Nephron (organoid): ENCODE data around the gene MYEF2.
A peak's percentile ranks its signal among the peaks of the same experiment; 100 is the strongest.

Experiments
- H3K27ac Mint-ChIP-seq, 3 experiments: 2 replicates each; pipeline ENCODE4 v1.8.0; 2020; ENCODE audit warnings: mixed read lengths in 3 of 3, mild to moderate bottlenecking in 2 of 3, moderate library complexity in 1 of 3
- H3K27me3 Mint-ChIP-seq: 2 replicates; pipeline ENCODE4 v1.8.0; 2021; ENCODE audit warnings: low read depth, mild to moderate bottlenecking, moderate library complexity, mixed read lengths
- H3K36me3 Mint-ChIP-seq: 2 replicates; pipeline ENCODE4 v1.8.0; 2020; ENCODE audit warnings: low read depth, mixed read lengths
- H3K4me1 Mint-ChIP-seq: 2 replicates; pipeline ENCODE4 v1.8.0; 2020; ENCODE audit warnings: mixed read lengths
- H3K4me3 Mint-ChIP-seq, 3 experiments: 2 replicates each; pipeline ENCODE4 v1.8.0; 2020; ENCODE audit warnings: mild to moderate bottlenecking in 3 of 3, mixed read lengths in 3 of 3, moderate library complexity in 2 of 3
- H3K9me3 Mint-ChIP-seq: 2 replicates; pipeline ENCODE4 v1.8.0; 2020; ENCODE audit warnings: mixed read lengths
- TF ChIP-seq, protein P1 (sequence below), 3 experiments: fragments of 200-600 bp; sonication (generic); IDR thresholded peaks; one replicate each; pipeline ENCODE4 v1.5.0; 2021; ENCODE audit warnings: antibody characterized with exemption in 3 of 3; ENCODE audit not compliant: unreplicated experiment in 3 of 3

Gene MYEF2

DNA sequence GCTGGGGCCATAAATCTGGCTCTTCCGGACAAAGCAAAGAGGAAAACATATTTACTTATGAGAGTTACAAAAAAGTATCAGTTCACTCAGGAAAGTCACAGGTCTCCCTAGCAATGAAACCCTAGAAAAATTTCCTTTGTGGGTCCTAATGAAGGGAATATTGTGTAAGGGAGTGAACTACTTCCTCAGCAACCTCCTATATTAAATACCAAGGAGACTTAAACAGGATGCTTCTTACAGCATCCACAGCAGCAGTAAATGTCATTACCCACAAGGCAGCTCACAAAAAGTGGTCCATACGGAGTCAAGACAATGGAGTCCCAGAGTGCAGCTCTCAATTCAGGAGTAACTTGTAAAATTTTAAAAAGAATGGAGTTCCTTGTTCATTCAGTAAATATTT lies 72.2 kb downstream of the MYEF2 start:
- H3K4me3 Mint-ChIP-seq, result no peak overlapping the region
- peaks cover 54% of the 10 kb centered on the region for H3K4me1 Mint-ChIP-seq
- H3K9me3 Mint-ChIP-seq, result no peaks in the 10 kb centered on the region
- no peak overlapping the region for H3K27ac Mint-ChIP-seq
- no peaks in the 10 kb centered on the region for H3K36me3 Mint-ChIP-seq
- no peaks in the 10 kb centered on the region for H3K27me3 Mint-ChIP-seq
- TF ChIP-seq, protein P1, sequence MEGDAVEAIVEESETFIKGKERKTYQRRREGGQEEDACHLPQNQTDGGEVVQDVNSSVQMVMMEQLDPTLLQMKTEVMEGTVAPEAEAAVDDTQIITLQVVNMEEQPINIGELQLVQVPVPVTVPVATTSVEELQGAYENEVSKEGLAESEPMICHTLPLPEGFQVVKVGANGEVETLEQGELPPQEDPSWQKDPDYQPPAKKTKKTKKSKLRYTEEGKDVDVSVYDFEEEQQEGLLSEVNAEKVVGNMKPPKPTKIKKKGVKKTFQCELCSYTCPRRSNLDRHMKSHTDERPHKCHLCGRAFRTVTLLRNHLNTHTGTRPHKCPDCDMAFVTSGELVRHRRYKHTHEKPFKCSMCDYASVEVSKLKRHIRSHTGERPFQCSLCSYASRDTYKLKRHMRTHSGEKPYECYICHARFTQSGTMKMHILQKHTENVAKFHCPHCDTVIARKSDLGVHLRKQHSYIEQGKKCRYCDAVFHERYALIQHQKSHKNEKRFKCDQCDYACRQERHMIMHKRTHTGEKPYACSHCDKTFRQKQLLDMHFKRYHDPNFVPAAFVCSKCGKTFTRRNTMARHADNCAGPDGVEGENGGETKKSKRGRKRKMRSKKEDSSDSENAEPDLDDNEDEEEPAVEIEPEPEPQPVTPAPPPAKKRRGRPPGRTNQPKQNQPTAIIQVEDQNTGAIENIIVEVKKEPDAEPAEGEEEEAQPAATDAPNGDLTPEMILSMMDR (IDR thresholded peaks at IDR 0.05; ENCODE audit: unreplicated experiment in 3 of 3), result no peak

DNA sequence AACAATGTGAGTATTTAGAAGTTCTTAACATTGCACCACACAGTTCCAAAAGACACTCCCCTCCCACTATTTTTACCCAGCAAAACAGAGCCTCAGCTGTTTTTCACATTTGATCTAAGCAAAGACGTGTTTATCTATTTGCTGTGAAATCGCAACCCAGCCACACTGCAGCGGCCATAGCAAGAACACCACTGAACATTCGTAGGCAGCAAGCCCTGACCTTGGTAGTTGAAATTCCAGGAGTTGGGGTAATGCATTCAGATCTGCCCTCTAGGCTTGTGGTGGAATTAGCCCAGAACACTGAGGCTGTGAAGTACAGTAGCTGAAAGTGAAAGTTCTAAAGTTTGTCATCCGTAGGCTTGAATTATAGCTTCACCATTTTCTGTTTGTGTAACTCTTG lies 74.4 kb downstream of the MYEF2 start:
- peak overlapping the region in 2 of 3 experiments; percentile 24 to 59 for H3K27ac Mint-ChIP-seq
- no peaks in the 10 kb centered on the region for H3K36me3 Mint-ChIP-seq
- no peaks in the 10 kb centered on the region for H3K27me3 Mint-ChIP-seq
- H3K4me3 Mint-ChIP-seq, result no peak overlapping the region
- H3K9me3 Mint-ChIP-seq, result no peaks in the 10 kb centered on the region
- H3K4me1 Mint-ChIP-seq, result peaks cover 47% of the 10 kb centered on the region
- TF ChIP-seq, protein P1 (IDR thresholded peaks at IDR 0.05; ENCODE audit: unreplicated experiment in 3 of 3), result no peak

DNA sequence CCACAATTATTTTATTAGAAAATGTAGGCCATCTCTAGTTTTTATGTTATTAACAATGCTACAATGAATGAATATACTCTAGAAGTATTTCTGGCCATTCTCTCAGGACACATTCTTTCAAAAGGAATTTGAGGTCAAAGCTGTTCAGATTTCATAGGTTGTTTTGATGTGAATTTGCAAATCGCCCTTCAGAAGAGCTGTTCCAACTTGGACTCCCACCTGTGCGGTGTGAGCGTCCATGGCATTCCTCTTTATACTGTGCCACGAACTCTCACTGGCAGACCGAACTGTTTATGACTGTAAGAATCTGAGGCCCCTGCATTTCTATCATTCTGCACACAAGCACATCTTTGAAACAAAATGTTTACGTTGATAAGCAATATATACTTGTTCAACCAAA lies 75.9 kb downstream of the MYEF2 start:
- Mint-ChIP-seq H3K9me3 (no peaks in the 10 kb centered on the region), H3K27ac (peak overlapping the region in 2 of 3 experiments; percentile 59), H3K27me3 (no peaks in the 10 kb centered on the region), H3K36me3 (no peaks in the 10 kb centered on the region), H3K4me1 (peaks cover 46% of the 10 kb centered on the region), H3K4me3 (no peak overlapping the region)
- TF ChIP-seq, protein P1 (IDR thresholded peaks at IDR 0.05; ENCODE audit: unreplicated experiment in 3 of 3), result no peak

DNA sequence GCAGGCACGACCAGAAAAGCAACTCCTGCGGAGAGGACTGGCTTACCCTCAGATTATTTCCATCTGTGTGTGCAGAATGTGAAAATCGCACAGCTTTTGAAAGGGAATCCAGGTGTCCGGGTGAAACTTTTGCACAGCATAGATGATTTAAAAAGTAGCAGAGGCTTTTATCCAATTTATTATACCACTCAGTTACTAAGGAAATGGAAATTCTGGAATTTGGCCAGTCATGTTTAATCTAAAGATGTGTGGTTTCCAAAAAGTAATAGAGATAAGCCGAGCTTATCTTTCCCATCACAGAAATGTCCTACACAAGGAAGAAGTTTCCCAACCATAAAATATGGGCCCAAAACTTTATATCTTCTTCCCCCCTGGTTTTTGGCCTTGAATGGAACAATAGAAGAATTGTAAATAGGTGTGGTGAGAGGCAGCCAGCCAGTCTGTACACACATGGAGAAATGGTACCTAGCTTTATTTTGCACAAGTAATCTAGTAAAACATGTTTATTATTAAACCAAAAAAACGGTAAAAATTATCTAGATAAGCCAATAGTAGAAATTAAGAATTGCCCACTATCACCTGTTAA lies 76.6 kb downstream of the MYEF2 start:
- no peaks in the 10 kb centered on the region for H3K9me3 Mint-ChIP-seq
- no peaks in the 10 kb centered on the region for H3K27me3 Mint-ChIP-seq
- H3K4me3 Mint-ChIP-seq, result no peak overlapping the region
- TF ChIP-seq, protein P1 (IDR thresholded peaks at IDR 0.05; ENCODE audit: unreplicated experiment in 3 of 3), result no peak
- peaks cover 39% of the 10 kb centered on the region for H3K4me1 Mint-ChIP-seq
- H3K36me3 Mint-ChIP-seq, result no peaks in the 10 kb centered on the region
- peak overlapping the region in 2 of 3 experiments; percentile 59 to 87 for H3K27ac Mint-ChIP-seq

DNA sequence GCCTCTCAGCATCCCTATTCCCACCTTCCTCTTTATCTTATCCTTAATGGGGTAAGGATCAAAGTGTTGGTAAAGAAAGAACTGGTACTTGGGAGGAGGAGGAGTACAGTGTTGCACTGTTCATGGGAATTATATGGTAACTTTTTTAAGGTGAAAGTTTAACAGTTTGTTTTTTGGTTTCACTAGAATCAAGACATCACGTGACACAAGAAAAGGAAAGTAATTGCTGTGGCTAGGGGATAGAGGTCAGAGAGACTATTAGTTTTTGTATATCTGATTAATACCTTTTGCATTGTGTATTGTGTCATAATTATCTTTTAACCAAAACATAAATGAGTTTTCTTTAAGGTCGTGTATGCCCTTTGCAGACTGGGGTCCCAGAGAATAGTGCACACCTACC lies 80.8 kb downstream of the MYEF2 start:
- TF ChIP-seq, protein P1 (IDR thresholded peaks at IDR 0.05; ENCODE audit: unreplicated experiment in 3 of 3), result no peak
- H3K27ac Mint-ChIP-seq, result no peak overlapping the region
- peaks cover 4% of the 10 kb centered on the region for H3K27me3 Mint-ChIP-seq
- no peaks in the 10 kb centered on the region for H3K9me3 Mint-ChIP-seq
- H3K4me1 Mint-ChIP-seq, result peaks cover 10% of the 10 kb centered on the region
- H3K36me3 Mint-ChIP-seq, result no peaks in the 10 kb centered on the region
- H3K4me3 Mint-ChIP-seq, result no peak overlapping the region

DNA sequence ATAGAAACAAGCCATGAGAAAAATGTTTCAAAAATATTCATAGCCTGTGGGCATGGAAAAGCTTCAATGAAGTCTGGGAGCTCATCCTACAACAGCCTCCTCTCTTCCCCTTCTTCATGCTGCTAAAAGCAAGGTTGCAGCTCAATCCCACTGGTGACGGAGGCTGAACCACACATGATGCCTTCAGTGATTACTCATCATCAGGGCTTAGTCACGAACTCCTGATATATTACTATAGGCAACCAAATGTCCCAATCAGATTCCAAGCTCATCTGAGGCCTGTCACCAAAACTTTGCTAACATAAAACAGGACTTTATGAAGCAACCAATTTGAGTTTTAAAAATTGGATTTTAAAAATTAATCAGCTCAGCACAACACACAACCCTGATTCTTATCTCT lies 81.3 kb downstream of the MYEF2 start:
- H3K27ac Mint-ChIP-seq, result no peak overlapping the region
- no peaks in the 10 kb centered on the region for H3K9me3 Mint-ChIP-seq
- H3K36me3 Mint-ChIP-seq, result no peaks in the 10 kb centered on the region
- peaks cover 7% of the 10 kb centered on the region for H3K4me1 Mint-ChIP-seq
- TF ChIP-seq, protein P1 (IDR thresholded peaks at IDR 0.05; ENCODE audit: unreplicated experiment in 3 of 3), result no peak
- no peak overlapping the region for H3K4me3 Mint-ChIP-seq
- H3K27me3 Mint-ChIP-seq, result peaks cover 4% of the 10 kb centered on the region
